ENCODE data around the gene COPG2.

GRCh38 chr7:130473289-130473688 is 195.3 kb downstream of the COPG2 start:
- TF ChIP-seq USF2 (CRISPR knock-in tag; IDR thresholded peaks at IDR 0.05) (no peak), CTCF (IDR thresholded peaks at IDR 0.05) (no peak), CREM (CRISPR knock-in tag; IDR thresholded peaks at IDR 0.05) (no peak), NR3C1 (CRISPR knock-in tag; conservative IDR thresholded peaks at IDR 0.05; ENCODE audit: low read depth) (no peak), PRRX2 (CRISPR knock-in tag; IDR thresholded peaks at IDR 0.05) (no peak), MXD4 (CRISPR knock-in tag; IDR thresholded peaks at IDR 0.05; ENCODE audit: borderline replicate concordance) (no peak), ESRRA (CRISPR knock-in tag; IDR thresholded peaks at IDR 0.05; ENCODE audit: borderline replicate concordance) (no peak), NFE2L1 (CRISPR knock-in tag; IDR thresholded peaks at IDR 0.05) (no peak), NFYB (CRISPR knock-in tag; conservative IDR thresholded peaks at IDR 0.05; ENCODE audit: low read depth) (no peak), E2F5 (CRISPR knock-in tag; IDR thresholded peaks at IDR 0.05) (no peak), ZNF138 (CRISPR knock-in tag; conservative IDR thresholded peaks at IDR 0.05) (no peak), HMGA2 (CRISPR knock-in tag; IDR thresholded peaks at IDR 0.05) (no peak), ZNF423 (CRISPR knock-in tag; IDR thresholded peaks at IDR 0.05) (no peak)
